ENCODE measurements around the gene RRP36. TPM values are rescaled to one million over a fixed set of nuclear protein-coding genes. Genes with fewer than 3 reads are reported as not detected.

RRP36 gene
- total RNA-seq, 1 donor from 2014 or later: 24.8 TPM

- Histone ChIP-seq H3K4me1 (peaks cover 15% of the 10 kb centered on the region), H3K9me3 (replicated peaks) (no peaks in the 10 kb centered on the region), H3K36me3 (peaks cover 34% of the 10 kb centered on the region), H3K27ac (replicated peaks) (no peak overlapping the region), H3K4me3 (peak overlapping the region; percentile 69), H3K27me3 (ENCODE audit: low read depth) (peaks cover 29% of the 10 kb centered on the region)
- intact Hi-C loops (cut with micrococcal nuclease): no loop called here
- no peak for TF ChIP-seq CTCF (IDR thresholded peaks at IDR 0.05; ENCODE audit: borderline replicate concordance)
- DNase-seq: no peak
Measured at GRCh38 chr6:43076464-43077332, 55.3 kb downstream of the RRP36 start.

GRCh38 chr6:43077333-43077809 lies 55.9 kb downstream of the RRP36 start:
- Histone ChIP-seq H3K27ac (replicated peaks) (no peak overlapping the region), H3K27me3 (ENCODE audit: low read depth) (peaks cover 29% of the 10 kb centered on the region), H3K9me3 (replicated peaks) (no peaks in the 10 kb centered on the region), H3K4me1 (peaks cover 15% of the 10 kb centered on the region), H3K36me3 (peaks cover 27% of the 10 kb centered on the region), H3K4me3 (peak overlapping the region; percentile 69)
- no peak for DNase-seq
- intact Hi-C loops (cut with micrococcal nuclease): no loop called here
- TF ChIP-seq CTCF (IDR thresholded peaks at IDR 0.05; ENCODE audit: borderline replicate concordance): no peak

GRCh38 chr6:43077981-43078511 lies 56.6 kb downstream of the RRP36 start:
- peaks cover 20% of the 10 kb centered on the region for H3K36me3 ChIP-seq
- peaks cover 15% of the 10 kb centered on the region for H3K4me1 ChIP-seq
- no peaks in the 10 kb centered on the region for H3K9me3 ChIP-seq (replicated peaks)
- TF ChIP-seq CTCF (IDR thresholded peaks at IDR 0.05; ENCODE audit: borderline replicate concordance): no peak
- H3K27me3 ChIP-seq (ENCODE audit: low read depth): peaks cover 29% of the 10 kb centered on the region
- DNase-seq: no peak
- intact Hi-C loops (cut with micrococcal nuclease): no loop called here
- H3K4me3 ChIP-seq: no peak overlapping the region
- H3K27ac ChIP-seq (replicated peaks): no peak overlapping the region

GRCh38 chr6:43078691-43079090 lies 57.3 kb downstream of the RRP36 start:
- Histone ChIP-seq H3K27me3 (ENCODE audit: low read depth) (peaks cover 29% of the 10 kb centered on the region), H3K9me3 (replicated peaks) (no peaks in the 10 kb centered on the region), H3K27ac (replicated peaks) (no peak overlapping the region), H3K36me3 (peaks cover 14% of the 10 kb centered on the region), H3K4me1 (peaks cover 15% of the 10 kb centered on the region), H3K4me3 (no peak overlapping the region)
- intact Hi-C loops (cut with micrococcal nuclease): no loop called here
- no peak for DNase-seq
- TF ChIP-seq CTCF (IDR thresholded peaks at IDR 0.05; ENCODE audit: borderline replicate concordance): no peak

Other genes with a start within 250 kb of the RRP36 start
- gene BICRAL, start 239.6 kb upstream of the RRP36 start, total RNA-seq: 12.0 TPM
- 42.2 TPM for gene RPL7L1, start 142.0 kb upstream of the RRP36 start, total RNA-seq
- not detected for gene PTCRA, start 105.6 kb upstream of the RRP36 start, total RNA-seq
- 20.1 TPM for gene CNPY3, start 92.1 kb upstream of the RRP36 start, total RNA-seq
- gene GNMT, start 60.9 kb upstream of the RRP36 start, total RNA-seq: 0.77 TPM
- gene PEX6, start 42.4 kb upstream of the RRP36 start, total RNA-seq: 28.9 TPM
- gene PPP2R5D, start 37.1 kb upstream of the RRP36 start, total RNA-seq: 32.7 TPM
- gene MEA1, start 7.7 kb upstream of the RRP36 start, total RNA-seq: 32.6 TPM
- gene KLHDC3, start 7.4 kb upstream of the RRP36 start, total RNA-seq: 108 TPM
- gene CUL7, start 32.2 kb downstream of the RRP36 start, total RNA-seq: 7.0 TPM
- 94.9 TPM for gene MRPL2, start 37.8 kb downstream of the RRP36 start, total RNA-seq
- gene KLC4, start 38.0 kb downstream of the RRP36 start, total RNA-seq: 36.1 TPM
- gene PTK7, start 54.7 kb downstream of the RRP36 start, total RNA-seq: 2.6 TPM
- 61.8 TPM for gene SRF, start 149.6 kb downstream of the RRP36 start, total RNA-seq
- gene CUL9, start 160.6 kb downstream of the RRP36 start, total RNA-seq: 14.7 TPM
- gene DNPH1, start 207.9 kb downstream of the RRP36 start, total RNA-seq: 27.7 TPM
- 0.27 TPM for gene TTBK1, start 221.9 kb downstream of the RRP36 start, total RNA-seq

Measured in left ventricle myocardium inferior (tissue), 1 donor.